Breast epithelium (tissue), 3 donors: ENCODE data around the gene MCU.

Source experiments
- CTCF ChIP-seq, 3 donors: fragments of 450-650 bp; IDR thresholded peaks; one replicate each; pipeline ENCODE4 v1.5.1; 2016 to 2017; ENCODE audit warnings: antibody characterized with exemption in 3 of 3, mild to moderate bottlenecking in 3 of 3, moderate library complexity in 3 of 3
- POLR2A ChIP-seq: fragments of 450-650 bp; IDR thresholded peaks from one replicate; pipeline ENCODE4 v1.6.1; 2016; ENCODE audit warnings: antibody characterized with exemption, mild to moderate bottlenecking, moderate library complexity

DNA sequence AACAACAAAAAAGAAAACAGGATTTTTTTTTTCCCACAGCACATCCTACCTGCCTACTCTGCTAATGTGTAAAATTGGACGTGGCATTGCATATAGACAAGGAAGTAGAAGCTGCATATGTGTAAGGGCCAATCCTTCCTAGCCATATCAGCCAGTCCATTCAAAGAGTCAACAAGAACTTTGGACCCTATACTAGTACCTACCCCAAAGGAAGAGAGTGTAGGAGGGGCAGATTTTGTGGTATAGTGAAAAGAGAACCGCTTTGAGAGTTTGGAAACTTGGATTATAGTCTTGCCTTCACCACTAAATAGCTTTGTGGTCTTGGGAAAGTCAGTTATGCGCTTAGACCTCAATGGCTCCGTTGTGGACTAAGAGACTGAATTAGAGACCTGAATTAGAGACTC, 12.1 kb upstream of the MCU start:
- TF ChIP-seq CTCF (IDR thresholded peaks at IDR 0.05) (no peak), POLR2A (no peak)
